ENCODE results near the gene GPR85.
A peak's percentile ranks its signal among the peaks of the same experiment; 100 is the strongest.
"Not testable (repeated sequence)": the region's sequence is repeated elsewhere in the genome, so short reads cannot be mapped to it uniquely, and the experiment has no call there.

GPR85 gene

GRCh38 chr7:113120647-113121046 lies 34.0 kb upstream of the GPR85 start:
- no peak for TF ChIP-seq CTCF (IDR thresholded peaks at IDR 0.05; ENCODE audit: low read depth, low read length, missing control alignments)
- Histone ChIP-seq H3K27ac (no peak overlapping the region), H3K27me3 (replicated peaks) (no peaks in the 10 kb centered on the region), H3K36me3 (replicated peaks) (no peaks in the 10 kb centered on the region), H3K4me3 (ENCODE audit: low read depth, low read length) (no peak overlapping the region)
- DNase-seq: no peak
- in situ Hi-C loops (cut with HindIII; ENCODE audit: low pct_ligation_motif_present, low sequenced_read_pairs): no loop called here

GRCh38 chr7:113119429-113119828 lies 32.8 kb upstream of the GPR85 start:
- no peaks in the 10 kb centered on the region for H3K27me3 ChIP-seq (replicated peaks)
- in situ Hi-C loops (cut with HindIII; ENCODE audit: low pct_ligation_motif_present, low sequenced_read_pairs): no loop called here
- no peaks in the 10 kb centered on the region for H3K36me3 ChIP-seq (replicated peaks)
- no peak overlapping the region for H3K27ac ChIP-seq
- no peak for TF ChIP-seq CTCF (IDR thresholded peaks at IDR 0.05; ENCODE audit: low read depth, low read length, missing control alignments)
- no peak for DNase-seq
- H3K4me3 ChIP-seq (ENCODE audit: low read depth, low read length): no peak overlapping the region

GRCh38 chr7:113118074-113118959 lies 31.7 kb upstream of the GPR85 start, which contains the start of gene SMIM30:
Gene SMIM30, minus strand, starts transcription at chr7:113118554. Its CDS starts 976 bp downstream, at chr7:113117578.
- no peak for TF ChIP-seq CTCF (IDR thresholded peaks at IDR 0.05; ENCODE audit: low read depth, low read length, missing control alignments)
- in situ Hi-C loops (cut with HindIII; ENCODE audit: low pct_ligation_motif_present, low sequenced_read_pairs): no loop called here
- Histone ChIP-seq H3K27me3 (replicated peaks) (no peaks in the 10 kb centered on the region), H3K27ac (peak within 1 kb of the TSS; percentile 73), H3K4me3 (ENCODE audit: low read depth, low read length) (peak within 1 kb of the TSS; percentile 74), H3K36me3 (replicated peaks) (no peaks in the 10 kb centered on the region)
- peak; percentile 94 for DNase-seq

- H3K36me3 ChIP-seq (replicated peaks); in situ Hi-C loops (cut with HindIII; ENCODE audit: low pct_ligation_motif_present, low sequenced_read_pairs); DNase-seq; H3K27me3 ChIP-seq (replicated peaks): not testable (repeated sequence)
- Histone ChIP-seq H3K27ac (peak overlapping the region; percentile 73), H3K4me3 (ENCODE audit: low read depth, low read length) (peak overlapping the region; percentile 74)
These were observed 30.7 kb upstream of the GPR85 start for GRCh38 chr7:113117374-113117774.

- Histone ChIP-seq H3K27me3 (replicated peaks) (no peaks in the 10 kb centered on the region), H3K36me3 (replicated peaks) (no peaks in the 10 kb centered on the region), H3K27ac (no peak overlapping the region), H3K4me3 (ENCODE audit: low read depth, low read length) (no peak overlapping the region)
- no peak for DNase-seq
- in situ Hi-C loops (cut with HindIII; ENCODE audit: low pct_ligation_motif_present, low sequenced_read_pairs): no loop called here
- TF ChIP-seq CTCF (IDR thresholded peaks at IDR 0.05; ENCODE audit: low read depth, low read length, missing control alignments): peak; percentile 39
These were observed 27.3 kb upstream of the GPR85 start for GRCh38 chr7:113113912-113114311.

GRCh38 chr7:113109718-113110117 lies 23.1 kb upstream of the GPR85 start:
- no peak for TF ChIP-seq CTCF (IDR thresholded peaks at IDR 0.05; ENCODE audit: low read depth, low read length, missing control alignments)
- H3K4me3 ChIP-seq (ENCODE audit: low read depth, low read length): no peak overlapping the region
- DNase-seq: no peak
- no peaks in the 10 kb centered on the region for H3K36me3 ChIP-seq (replicated peaks)
- no peak overlapping the region for H3K27ac ChIP-seq
- H3K27me3 ChIP-seq (replicated peaks): no peaks in the 10 kb centered on the region
- in situ Hi-C loops (cut with HindIII; ENCODE audit: low pct_ligation_motif_present, low sequenced_read_pairs): no loop called here
